ENCODE results near the gene TMEM200A.

TMEM200A gene

GRCh38 chr6:130377371-130377770 lies 11.6 kb downstream of the TMEM200A start:
- in situ Hi-C loops (cut with MboI; ENCODE audit: low sequenced_read_pairs), result no loop called here

GRCh38 chr6:130377915-130378314 lies 12.1 kb downstream of the TMEM200A start:
- in situ Hi-C loops (cut with MboI; ENCODE audit: low sequenced_read_pairs), result no loop called here

- in situ Hi-C loops (cut with MboI; ENCODE audit: low sequenced_read_pairs), result no loop called here
Measured at GRCh38 chr6:130379223-130379622, 13.4 kb downstream of the TMEM200A start.

- in situ Hi-C loops (cut with MboI; ENCODE audit: low sequenced_read_pairs), result no loop called here
Measured at GRCh38 chr6:130381012-130381411, 15.2 kb downstream of the TMEM200A start.

GRCh38 chr6:130381459-130382380 lies 15.9 kb downstream of the TMEM200A start:
- in situ Hi-C loops (cut with MboI; ENCODE audit: low sequenced_read_pairs), result no loop called here

GRCh38 chr6:130382872-130383490 lies 17.2 kb downstream of the TMEM200A start:
- in situ Hi-C loops (cut with MboI; ENCODE audit: low sequenced_read_pairs), result no loop called here

GRCh38 chr6:130385064-130385695 lies 19.4 kb downstream of the TMEM200A start:
- in situ Hi-C loops (cut with MboI; ENCODE audit: low sequenced_read_pairs), result no loop called here

- in situ Hi-C loops (cut with MboI; ENCODE audit: low sequenced_read_pairs), result no loop called here
Measured at GRCh38 chr6:130389142-130389541, 23.3 kb downstream of the TMEM200A start.

- in situ Hi-C loops (cut with MboI; ENCODE audit: low sequenced_read_pairs), result no loop called here
Measured at GRCh38 chr6:130390890-130391289, 25.1 kb downstream of the TMEM200A start.

GRCh38 chr6:130393306-130393705 lies 27.5 kb downstream of the TMEM200A start:
- in situ Hi-C loops (cut with MboI; ENCODE audit: low sequenced_read_pairs), result no loop called here

GRCh38 chr6:130394246-130394645 lies 28.4 kb downstream of the TMEM200A start:
- in situ Hi-C loops (cut with MboI; ENCODE audit: low sequenced_read_pairs), result no loop called here

GRCh38 chr6:130395164-130395563 lies 29.3 kb downstream of the TMEM200A start:
- in situ Hi-C loops (cut with MboI; ENCODE audit: low sequenced_read_pairs), result no loop called here

- in situ Hi-C loops (cut with MboI; ENCODE audit: low sequenced_read_pairs), result no loop called here
Measured at GRCh38 chr6:130396722-130397121, 30.9 kb downstream of the TMEM200A start.

- in situ Hi-C loops (cut with MboI; ENCODE audit: low sequenced_read_pairs), result no loop called here
Measured at GRCh38 chr6:130405549-130405948, 39.7 kb downstream of the TMEM200A start.

GRCh38 chr6:130407032-130407431 lies 41.2 kb downstream of the TMEM200A start:
- in situ Hi-C loops (cut with MboI; ENCODE audit: low sequenced_read_pairs), result no loop called here

- in situ Hi-C loops (cut with MboI; ENCODE audit: low sequenced_read_pairs), result no loop called here
Measured at GRCh38 chr6:130409418-130410100, 43.7 kb downstream of the TMEM200A start.

GRCh38 chr6:130411481-130411880 lies 45.7 kb downstream of the TMEM200A start:
- in situ Hi-C loops (cut with MboI; ENCODE audit: low sequenced_read_pairs), result no loop called here

GRCh38 chr6:130412556-130413290 lies 46.9 kb downstream of the TMEM200A start:
- in situ Hi-C loops (cut with MboI; ENCODE audit: low sequenced_read_pairs), result no loop called here

- in situ Hi-C loops (cut with MboI; ENCODE audit: low sequenced_read_pairs), result no loop called here
Measured at GRCh38 chr6:130417951-130418350, 52.1 kb downstream of the TMEM200A start.

GRCh38 chr6:130420911-130421310 lies 55.1 kb downstream of the TMEM200A start:
- in situ Hi-C loops (cut with MboI; ENCODE audit: low sequenced_read_pairs), result no loop called here

All from HL-60/S4 (cell line).